Parathyroid adenoma (tissue), 2 donors: ENCODE data around the gene PLCH1.

Source experiments
- H2AFZ ChIP-seq: fragments of 300-600 bp; sonication (generic); one replicate; pipeline ENCODE4 v1.7.0; 2017; ENCODE audit warnings: antibody characterized with exemption, mild to moderate bottlenecking
- H3K27ac ChIP-seq: fragments of 300-600 bp; sonication (generic); one replicate; pipeline ENCODE4 v1.7.0; 2017
- H3K27me3 ChIP-seq: fragments of 300-600 bp; sonication (generic); one replicate; pipeline ENCODE4 v1.7.0; 2017; ENCODE audit warnings: low read length; ENCODE audit not compliant: control insufficient read depth, insufficient read depth
- H3K36me3 ChIP-seq: fragments of 300-600 bp; sonication (generic); one replicate; pipeline ENCODE4 v1.7.0; 2017; ENCODE audit warnings: low read length; ENCODE audit not compliant: control insufficient read depth, insufficient read depth
- H3K4me1 ChIP-seq: fragments of 300-600 bp; sonication (generic); one replicate; pipeline ENCODE4 v1.7.0; 2017; ENCODE audit warnings: control low read depth
- H3K4me2 ChIP-seq: fragments of 300-600 bp; sonication (generic); one replicate; pipeline ENCODE4 v1.7.0; 2017; ENCODE audit warnings: low read length
- H3K4me3 ChIP-seq: fragments of 300-600 bp; sonication (generic); one replicate; pipeline ENCODE4 v1.7.0; 2017; ENCODE audit warnings: low read depth, low read length
- H3K79me2 ChIP-seq: fragments of 300-600 bp; sonication (generic); one replicate; pipeline ENCODE4 v1.7.0; 2017; ENCODE audit warnings: control low read depth
- H3K9ac ChIP-seq: fragments of 300-600 bp; sonication (generic); one replicate; pipeline ENCODE4 v1.7.0; 2017; ENCODE audit warnings: mild to moderate bottlenecking
- H3K9me3 ChIP-seq: fragments of 300-600 bp; sonication (generic); one replicate; pipeline ENCODE4 v1.7.0; 2017; ENCODE audit warnings: low read length; ENCODE audit not compliant: control insufficient read depth
- TF ChIP-seq, protein P1 (sequence below): fragments of 300-600 bp; sonication (generic); IDR thresholded peaks from one replicate; pipeline ENCODE4 v1.7.0; 2017; ENCODE audit warnings: antibody characterized with exemption, mild to moderate bottlenecking
- donor health status: primary hyperparathyroidism.

Gene PLCH1

DNA sequence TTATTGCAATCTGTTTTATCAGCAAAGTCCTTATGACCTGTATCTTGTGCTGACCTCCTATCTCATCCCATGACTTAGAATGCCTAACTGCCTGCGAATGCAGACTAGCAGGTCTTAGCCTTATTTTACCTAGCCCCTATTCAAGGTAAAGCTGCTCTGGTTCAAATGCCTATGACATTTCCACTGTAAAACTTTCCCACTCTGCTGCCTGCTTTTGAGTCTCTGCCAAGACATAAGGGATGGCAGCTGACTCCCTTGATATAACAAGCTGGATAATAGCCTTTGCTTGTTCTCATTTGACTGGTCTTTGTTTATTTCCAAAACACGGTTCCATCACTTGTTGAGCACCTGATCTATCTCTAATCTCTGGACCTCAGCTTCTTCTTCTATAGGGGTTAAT lies 319.5 kb downstream of the PLCH1 start:
- Histone ChIP-seq H3K9ac (no peak overlapping the region), H2AFZ (no peak overlapping the region), H3K4me1 (peaks cover 9% of the 10 kb centered on the region), H3K9me3 (no peaks in the 10 kb centered on the region), H3K36me3 (no peaks in the 10 kb centered on the region), H3K4me2 (no peak overlapping the region), H3K4me3 (no peak overlapping the region), H3K27me3 (no peaks in the 10 kb centered on the region), H3K27ac (no peak overlapping the region), H3K79me2 (no peaks in the 10 kb centered on the region)
- TF ChIP-seq, protein P1, sequence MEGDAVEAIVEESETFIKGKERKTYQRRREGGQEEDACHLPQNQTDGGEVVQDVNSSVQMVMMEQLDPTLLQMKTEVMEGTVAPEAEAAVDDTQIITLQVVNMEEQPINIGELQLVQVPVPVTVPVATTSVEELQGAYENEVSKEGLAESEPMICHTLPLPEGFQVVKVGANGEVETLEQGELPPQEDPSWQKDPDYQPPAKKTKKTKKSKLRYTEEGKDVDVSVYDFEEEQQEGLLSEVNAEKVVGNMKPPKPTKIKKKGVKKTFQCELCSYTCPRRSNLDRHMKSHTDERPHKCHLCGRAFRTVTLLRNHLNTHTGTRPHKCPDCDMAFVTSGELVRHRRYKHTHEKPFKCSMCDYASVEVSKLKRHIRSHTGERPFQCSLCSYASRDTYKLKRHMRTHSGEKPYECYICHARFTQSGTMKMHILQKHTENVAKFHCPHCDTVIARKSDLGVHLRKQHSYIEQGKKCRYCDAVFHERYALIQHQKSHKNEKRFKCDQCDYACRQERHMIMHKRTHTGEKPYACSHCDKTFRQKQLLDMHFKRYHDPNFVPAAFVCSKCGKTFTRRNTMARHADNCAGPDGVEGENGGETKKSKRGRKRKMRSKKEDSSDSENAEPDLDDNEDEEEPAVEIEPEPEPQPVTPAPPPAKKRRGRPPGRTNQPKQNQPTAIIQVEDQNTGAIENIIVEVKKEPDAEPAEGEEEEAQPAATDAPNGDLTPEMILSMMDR: no peak

DNA sequence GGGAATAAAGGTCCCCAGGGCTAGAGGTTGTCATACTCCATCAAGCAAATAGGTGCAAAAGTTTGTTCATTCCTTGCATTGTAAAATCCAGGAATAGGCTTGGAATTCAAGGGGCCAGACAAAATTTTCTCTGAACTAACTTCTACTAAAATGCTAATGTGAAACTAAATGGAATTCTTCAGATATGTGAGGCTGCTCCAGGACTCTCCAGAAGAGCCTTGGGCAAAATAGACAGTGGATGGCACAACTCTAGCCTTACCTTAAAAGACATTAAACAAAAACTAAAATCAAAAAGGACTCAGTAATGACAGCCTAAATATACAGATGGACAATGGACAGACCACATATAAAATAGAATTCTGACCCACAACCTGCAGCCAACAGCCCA lies 320.6 kb downstream of the PLCH1 start:
- Histone ChIP-seq H2AFZ (no peak overlapping the region), H3K9me3 (no peaks in the 10 kb centered on the region), H3K9ac (no peak overlapping the region), H3K4me2 (no peak overlapping the region), H3K36me3 (no peaks in the 10 kb centered on the region), H3K27me3 (no peaks in the 10 kb centered on the region), H3K4me1 (peaks cover 9% of the 10 kb centered on the region), H3K79me2 (no peaks in the 10 kb centered on the region), H3K4me3 (no peak overlapping the region), H3K27ac (no peak overlapping the region)
- TF ChIP-seq, protein P1: no peak

DNA sequence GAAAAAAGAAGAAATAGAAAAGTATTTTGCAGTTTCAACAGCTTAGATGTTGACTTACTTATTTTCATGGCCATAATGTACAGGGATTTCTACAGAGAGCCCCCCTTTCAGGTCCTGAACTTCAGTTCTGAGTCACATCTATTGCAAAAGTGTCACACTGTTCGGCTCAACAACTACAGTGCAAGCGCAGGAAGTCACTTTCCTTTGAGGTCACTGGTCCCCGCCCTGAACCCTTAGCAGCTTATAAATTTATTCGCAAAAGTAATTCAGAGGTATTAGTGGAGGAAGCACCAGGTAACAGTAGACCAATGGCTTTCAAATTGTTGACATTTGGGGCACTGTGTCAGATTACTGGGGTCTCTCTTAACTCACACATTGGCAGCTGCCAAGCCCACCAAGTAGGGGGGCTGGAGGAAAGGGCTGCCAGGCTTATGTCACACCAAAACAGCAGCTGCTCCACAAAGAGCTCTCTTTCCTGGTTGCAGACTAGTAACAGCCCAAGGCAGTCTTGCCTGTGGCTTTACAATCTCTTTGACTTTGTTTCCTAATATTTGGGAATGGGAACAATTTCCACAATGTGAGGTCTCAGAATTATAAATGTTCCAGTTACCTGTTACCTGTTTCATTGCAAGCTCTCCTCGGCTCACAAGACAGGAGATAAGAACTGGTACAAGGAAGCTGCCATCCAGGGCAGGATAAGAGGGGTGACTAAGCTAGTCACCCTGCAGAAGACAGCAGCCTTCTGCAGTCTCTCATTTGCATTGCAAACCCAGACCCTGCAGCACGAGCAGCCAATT lies 321.1 kb downstream of the PLCH1 start:
- Histone ChIP-seq H2AFZ (no peak overlapping the region), H3K9ac (no peak overlapping the region), H3K27me3 (no peaks in the 10 kb centered on the region), H3K4me2 (no peak overlapping the region), H3K9me3 (no peaks in the 10 kb centered on the region), H3K36me3 (no peaks in the 10 kb centered on the region), H3K79me2 (no peaks in the 10 kb centered on the region), H3K4me3 (no peak overlapping the region), H3K27ac (no peak overlapping the region), H3K4me1 (peaks cover 9% of the 10 kb centered on the region)
- TF ChIP-seq, protein P1: no peak

DNA sequence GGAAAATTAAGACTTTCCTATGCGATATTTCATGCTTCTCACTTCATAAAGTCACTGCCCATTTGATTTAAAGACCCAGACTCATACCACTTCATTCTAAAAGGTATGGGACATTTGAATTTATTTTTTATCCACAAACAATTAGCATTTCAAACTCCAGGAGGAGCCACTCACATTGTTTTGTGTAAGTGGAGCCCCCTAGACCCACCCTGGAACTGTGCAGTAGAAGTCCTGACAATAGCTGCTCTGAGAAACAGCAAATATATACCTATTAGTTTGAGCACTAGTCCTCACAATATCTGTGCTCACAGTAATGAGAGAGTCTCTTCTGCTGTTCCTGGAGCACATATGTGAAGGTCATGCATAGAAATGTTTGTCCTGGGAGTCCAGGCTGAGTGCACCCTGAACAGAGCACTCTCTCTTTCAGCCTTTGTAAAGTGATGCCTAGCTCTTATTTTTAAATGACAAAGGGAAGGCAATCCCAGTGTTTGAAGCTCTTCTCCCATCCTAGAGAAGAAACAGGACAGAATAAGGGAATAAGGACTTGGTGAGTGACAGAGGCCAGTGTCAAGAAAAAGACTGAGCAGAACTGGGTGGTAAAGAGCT lies 323.9 kb downstream of the PLCH1 start:
- H3K27ac ChIP-seq: no peak overlapping the region
- TF ChIP-seq, protein P1: no peak
- H3K79me2 ChIP-seq: no peaks in the 10 kb centered on the region

More for the DNA sequence above, 323.9 kb downstream of the PLCH1 start:
- Histone ChIP-seq H3K9me3 (no peaks in the 10 kb centered on the region), H3K27me3 (no peaks in the 10 kb centered on the region), H2AFZ (no peak overlapping the region), H3K36me3 (no peaks in the 10 kb centered on the region), H3K9ac (no peak overlapping the region), H3K4me3 (no peak overlapping the region), H3K4me1 (peaks cover 4% of the 10 kb centered on the region), H3K4me2 (no peak overlapping the region)
